Activated gamma-delta T cell (primary cell): ENCODE results near the gene SORCS2.

Source experiments
- DNase-seq: peaks from one replicate; lab custom pipeline; 2025; lab: John Stamatoyannopoulos, UW

Gene SORCS2

GRCh38 chr4:7393601-7394575 is 201.6 kb downstream of the SORCS2 start:
- DNase-seq = no peak

DNA sequence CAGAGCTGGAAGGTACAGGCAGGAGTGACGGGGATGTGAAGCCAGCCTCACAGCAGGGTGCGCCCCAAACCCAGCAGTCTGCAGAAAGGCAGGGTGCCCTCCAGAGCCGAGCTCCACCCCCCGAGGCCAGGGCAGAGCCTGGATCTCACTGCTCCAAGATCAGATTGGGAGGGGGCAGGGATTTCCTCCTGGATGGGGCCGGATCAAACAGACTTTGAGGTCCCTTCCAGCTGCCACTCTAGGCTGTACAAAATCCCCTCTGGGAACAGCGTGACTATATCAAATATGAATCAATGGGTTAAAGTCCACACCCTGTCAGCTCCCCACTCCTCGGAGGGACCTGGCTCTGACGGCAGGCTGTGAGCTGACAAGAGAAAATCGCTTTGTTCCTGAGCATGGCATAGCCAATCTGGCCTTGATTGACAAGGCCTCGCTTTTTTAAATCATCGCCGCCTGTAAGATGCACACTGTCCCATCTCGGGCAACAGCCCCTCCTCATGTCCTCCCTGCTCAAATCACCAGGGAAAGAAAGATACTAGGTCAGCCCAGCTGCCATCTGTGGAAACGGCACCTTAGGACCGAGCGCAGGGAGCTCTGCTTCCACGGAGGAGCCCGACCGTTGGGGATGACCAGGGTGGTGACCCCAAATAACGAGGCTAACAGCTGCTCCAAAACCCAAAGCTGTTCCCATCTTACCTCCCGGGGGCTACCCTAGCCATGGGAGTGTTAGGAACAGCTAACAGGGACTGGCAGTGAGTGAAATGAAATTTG is 202.5 kb downstream of the SORCS2 start:
- no peak for DNase-seq

GRCh38 chr4:7395645-7396044 is 203.3 kb downstream of the SORCS2 start:
- no peak for DNase-seq

- no peak for DNase-seq
Measured at GRCh38 chr4:7396186-7396910, 204.0 kb downstream of the SORCS2 start.

GRCh38 chr4:7397206-7398103 is 205.1 kb downstream of the SORCS2 start:
- DNase-seq = no peak

DNA sequence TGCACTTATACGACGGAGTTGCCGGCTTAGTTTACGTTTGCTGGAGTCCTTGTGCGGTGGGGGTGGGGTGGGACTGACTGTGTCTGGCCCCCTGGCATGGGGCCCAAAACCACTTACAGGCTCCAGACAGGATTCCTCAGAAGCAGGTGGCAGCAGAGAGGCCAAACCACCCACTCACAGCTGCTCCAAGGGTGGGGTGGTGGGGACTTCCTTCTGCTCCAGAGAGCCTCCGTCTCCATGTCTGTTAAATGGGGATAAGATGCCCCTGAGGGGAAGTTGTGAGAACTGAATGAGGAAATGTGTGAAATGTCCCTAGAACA is 205.7 kb downstream of the SORCS2 start:
- DNase-seq = no peak

GRCh38 chr4:7398788-7399439 is 206.6 kb downstream of the SORCS2 start:
- no peak for DNase-seq

GRCh38 chr4:7399440-7400234 is 207.3 kb downstream of the SORCS2 start:
- no peak for DNase-seq

DNA sequence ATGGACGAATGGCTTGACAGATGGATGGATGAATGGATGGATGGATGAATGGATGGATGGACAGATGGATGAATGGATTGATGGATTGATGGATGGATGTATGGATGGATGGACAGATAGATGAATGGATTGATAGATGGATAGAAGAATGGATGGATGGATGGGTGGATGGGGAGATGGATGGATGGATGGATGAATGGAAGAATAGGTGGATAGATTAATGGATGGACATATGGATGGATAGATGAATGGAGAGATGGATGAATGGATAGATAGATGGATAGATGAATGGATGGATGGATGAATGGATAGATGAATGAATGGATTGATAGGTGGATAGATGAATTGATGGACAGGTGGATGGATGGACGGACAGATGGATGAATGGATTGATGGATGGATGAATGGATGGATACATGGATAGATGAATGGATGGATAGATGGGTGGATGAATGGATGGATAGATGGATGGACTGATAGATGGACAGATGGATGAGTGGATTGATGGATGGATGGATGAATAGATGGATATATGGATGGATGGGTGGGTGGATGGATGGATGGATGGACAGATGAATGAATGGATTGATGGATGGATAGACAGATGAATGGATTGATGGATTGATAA is 208.4 kb downstream of the SORCS2 start:
- DNase-seq = no peak

- DNase-seq = no peak
Measured at GRCh38 chr4:7402526-7402925, 210.2 kb downstream of the SORCS2 start.

GRCh38 chr4:7403001-7403400 is 210.7 kb downstream of the SORCS2 start:
- DNase-seq = no peak

GRCh38 chr4:7408166-7408565 is 215.8 kb downstream of the SORCS2 start:
- DNase-seq = no peak

- no peak for DNase-seq
Measured at GRCh38 chr4:7410446-7410845, 218.1 kb downstream of the SORCS2 start.

DNA sequence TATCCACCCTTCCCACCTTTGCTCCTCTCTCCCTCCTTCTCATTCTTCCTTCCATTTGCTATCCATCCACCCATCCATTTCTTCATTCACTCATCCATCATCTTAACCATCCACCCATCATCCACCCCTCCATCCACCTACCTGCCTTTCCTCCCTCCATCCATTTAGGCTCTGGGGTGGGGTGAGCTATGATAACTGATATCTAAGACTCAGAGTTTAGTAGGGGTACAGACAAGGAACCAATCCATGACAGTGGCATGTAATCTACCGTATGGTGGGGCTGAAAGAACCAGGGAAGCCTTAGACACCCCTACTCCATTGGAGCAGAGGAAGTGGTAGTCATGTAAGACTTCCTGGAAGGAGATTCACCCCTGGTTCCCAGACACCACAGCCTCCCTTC is 219.2 kb downstream of the SORCS2 start:
- no peak for DNase-seq

DNA sequence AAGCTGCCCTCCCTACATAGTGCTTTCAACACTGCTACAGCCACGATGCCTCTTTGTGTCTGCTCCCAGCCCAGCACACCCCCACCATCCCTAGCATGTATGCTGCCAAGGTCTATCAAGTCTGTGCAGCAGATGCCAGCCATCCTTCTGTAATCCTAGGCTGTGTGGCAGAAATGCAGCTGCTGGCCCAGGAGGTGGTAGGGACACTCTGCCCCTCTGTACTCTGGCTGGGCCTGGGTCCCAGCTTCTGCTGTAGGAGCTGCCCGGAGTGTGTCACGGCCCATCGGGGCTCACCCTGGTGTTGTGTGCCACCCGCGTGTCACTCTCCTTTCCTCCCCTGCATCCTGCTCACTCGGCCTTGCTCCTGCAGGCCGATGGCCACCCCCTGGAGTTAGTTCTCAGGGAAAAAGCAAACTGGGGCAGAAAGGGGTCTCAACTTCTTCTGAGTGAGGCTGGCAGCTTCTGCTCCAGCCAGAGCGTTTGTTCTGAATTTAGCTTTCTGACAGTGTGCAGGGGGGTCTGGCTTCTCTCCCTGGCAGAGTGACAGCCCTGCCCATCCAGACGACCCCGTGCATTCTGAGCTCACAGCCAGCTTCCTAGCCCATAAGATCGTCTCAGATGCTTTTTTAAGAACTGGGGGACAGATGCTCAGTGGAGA is 219.7 kb downstream of the SORCS2 start:
- no peak for DNase-seq

GRCh38 chr4:7412554-7412912 is 220.2 kb downstream of the SORCS2 start:
- DNase-seq = no peak

GRCh38 chr4:7414046-7414445 is 221.7 kb downstream of the SORCS2 start:
- DNase-seq = no peak

GRCh38 chr4:7414736-7415510 is 222.6 kb downstream of the SORCS2 start:
- no peak for DNase-seq
